Ectodermal cell (in vitro differentiated cells): ENCODE data around the gene HADHA. TPM values are rescaled to one million over a fixed set of nuclear protein-coding genes. Genes with fewer than 3 reads are reported as not detected.
A peak's percentile ranks its signal among the peaks of the same experiment; 100 is the strongest.

ENCODE experiments used
- H3K27ac ChIP-seq: 2 replicates; pipeline ENCODE4 v1.7.0; 2013; ENCODE audit warnings: mild to moderate bottlenecking, low read depth, low read length; ENCODE audit not compliant: insufficient read depth, poor library complexity, severe bottlenecking
- H3K27me3 ChIP-seq: 2 replicates; pipeline ENCODE4 v1.7.0; 2013; ENCODE audit warnings: mild to moderate bottlenecking, low read length; ENCODE audit not compliant: insufficient read depth, control insufficient read depth, poor library complexity, severe bottlenecking
- H3K36me3 ChIP-seq: one replicate; pipeline ENCODE4 v1.7.0; 2013; ENCODE audit warnings: low read length; ENCODE audit not compliant: control insufficient read depth, insufficient read depth
- H3K4me1 ChIP-seq: one replicate; pipeline ENCODE4 v1.7.0; 2013; ENCODE audit warnings: low read length; ENCODE audit not compliant: control insufficient read depth, insufficient read depth
- H3K4me3 ChIP-seq: 2 replicates; pipeline ENCODE4 v1.7.0; 2013; ENCODE audit warnings: low read depth, low read length, control low read depth; ENCODE audit not compliant: insufficient read depth
- H3K9me3 ChIP-seq: 2 replicates; pipeline ENCODE4 v1.7.0; 2013; ENCODE audit warnings: mild to moderate bottlenecking, low read length, moderate library complexity; ENCODE audit not compliant: control insufficient read depth
- WGBS, 2 experiments: methylation state at CpG; one replicate each; pipeline ENCODE4 v1.1.7; 2013; ENCODE audit warnings: missing lambda C conversion rate in 2 of 2; 5-methylcytosine and 5-hydroxymethylcytosine counted together
- polyA plus RNA-seq, 4 experiments: library from polyadenylated mRNA; stranded (reverse); fragments of 50-300 nt; gene quantifications; one replicate each; pipeline ENCODE4 v1.2.3, GENCODE V29; 2013

Gene HADHA
- 124 TPM for polyA plus RNA-seq (2013, experiment 1 of 4)
- polyA plus RNA-seq (2013, experiment 2 of 4) = 124 TPM
- 96.3 TPM for polyA plus RNA-seq (2013, experiment 3 of 4)
- 107 TPM for polyA plus RNA-seq (2013, experiment 4 of 4)

DNA sequence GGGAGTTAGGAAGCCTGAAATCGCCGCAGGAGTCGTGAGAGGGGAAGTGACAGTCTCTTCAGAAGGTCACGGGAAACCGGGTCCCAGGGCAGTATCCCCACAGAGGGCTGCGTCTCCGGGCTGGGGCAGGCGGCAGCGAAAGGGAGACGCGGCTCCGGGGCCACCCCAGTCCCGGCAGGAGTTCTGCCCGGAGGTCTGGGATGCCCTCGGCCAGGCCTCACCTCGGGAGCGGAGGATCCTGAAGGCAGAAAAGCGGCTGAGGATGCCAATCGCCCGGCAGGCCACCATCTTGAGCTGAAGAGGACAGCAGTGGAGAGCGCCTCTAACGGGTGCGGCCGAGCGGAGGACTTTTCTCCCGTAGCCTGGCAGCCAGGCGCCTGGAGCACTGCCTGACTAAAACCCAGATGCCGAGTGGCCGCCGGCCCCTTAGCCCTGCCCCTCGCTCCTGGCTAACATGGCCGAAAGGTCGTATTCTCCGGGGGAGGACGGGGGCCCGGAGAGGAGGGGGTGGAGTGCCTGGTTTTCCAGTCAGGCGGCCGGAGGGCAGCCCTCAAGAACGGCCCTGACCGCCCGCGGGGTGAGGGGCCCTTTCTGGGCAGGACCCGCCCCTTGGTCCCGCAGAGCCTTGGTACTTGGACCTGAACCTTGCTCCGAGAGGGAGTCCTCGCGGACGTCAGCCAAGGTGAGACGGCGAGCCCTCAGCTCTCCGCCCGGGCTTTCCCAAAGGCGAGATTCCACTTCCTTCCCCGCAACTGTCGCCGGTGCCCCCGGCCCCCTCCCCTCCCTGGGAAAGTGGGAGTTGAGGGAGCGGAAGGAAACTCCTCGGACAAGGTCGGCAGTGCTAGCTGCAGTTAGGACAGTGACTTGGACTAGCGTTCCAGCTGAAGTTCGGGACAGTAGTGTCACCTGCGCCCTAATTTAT, at the start of gene HADHA, which contains the start of gene HADHB:
TSS of gene HADHA (minus strand) at position 324 of the 922 bp plus-strand sequence. CDS start at position 288, 36 bp downstream.
TSS of gene HADHB (plus strand) at position 631 of the 922 bp plus-strand sequence. CDS start 9,316 bp downstream, outside the sequence.
- Histone ChIP-seq H3K36me3 (no peaks in the 10 kb centered on the region), H3K4me3 (peak within 1 kb of the TSS; percentile 92), H3K27ac (peak within 1 kb of the TSS; percentile 92), H3K27me3 (no peaks in the 10 kb centered on the region), H3K4me1 (no peaks in the 10 kb centered on the region), H3K9me3 (no peaks in the 10 kb centered on the region)
- 0 to 1% methylated on average over 63 of the region's 63 CpGs for WGBS, 2 experiments

DNA sequence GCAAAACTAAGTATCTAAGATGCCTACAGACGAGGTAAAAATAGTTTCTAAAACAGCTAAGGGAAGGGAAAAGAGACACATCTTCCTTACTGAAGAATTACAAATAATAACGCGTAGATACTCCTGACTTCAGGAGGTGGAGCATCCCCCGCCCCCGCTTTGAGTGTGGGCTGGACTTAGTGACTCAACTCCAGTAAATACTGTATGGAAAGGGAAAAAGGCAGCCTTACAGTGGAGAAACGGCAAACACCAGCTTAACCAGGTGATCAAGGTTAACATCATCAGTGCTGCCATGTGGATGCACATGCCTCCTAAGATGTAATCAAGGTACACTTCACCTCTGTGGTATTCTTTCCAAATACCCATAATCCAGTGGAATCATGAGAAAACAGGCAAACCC, 48.2 kb upstream of the HADHA start:
- Histone ChIP-seq H3K27ac (no peak overlapping the region), H3K27me3 (peaks cover 6% of the 10 kb centered on the region), H3K9me3 (no peaks in the 10 kb centered on the region), H3K4me1 (no peaks in the 10 kb centered on the region), H3K4me3 (no peak overlapping the region), H3K36me3 (peaks cover 3% of the 10 kb centered on the region)
- WGBS, 2 experiments = 81 to 84% methylated on average over 6 of the region's 6 CpGs

GRCh38 chr2:26290001-26290400, 45.6 kb upstream of the HADHA start:
- H3K4me3 ChIP-seq = no peak overlapping the region
- H3K27me3 ChIP-seq = no peaks in the 10 kb centered on the region
- no peak overlapping the region for H3K27ac ChIP-seq
- WGBS, 2 experiments = no CpG with 5 or more reads among the region's 1 CpG
- H3K36me3 ChIP-seq = peaks cover 7% of the 10 kb centered on the region
- H3K9me3 ChIP-seq = no peaks in the 10 kb centered on the region
- H3K4me1 ChIP-seq = no peaks in the 10 kb centered on the region

DNA sequence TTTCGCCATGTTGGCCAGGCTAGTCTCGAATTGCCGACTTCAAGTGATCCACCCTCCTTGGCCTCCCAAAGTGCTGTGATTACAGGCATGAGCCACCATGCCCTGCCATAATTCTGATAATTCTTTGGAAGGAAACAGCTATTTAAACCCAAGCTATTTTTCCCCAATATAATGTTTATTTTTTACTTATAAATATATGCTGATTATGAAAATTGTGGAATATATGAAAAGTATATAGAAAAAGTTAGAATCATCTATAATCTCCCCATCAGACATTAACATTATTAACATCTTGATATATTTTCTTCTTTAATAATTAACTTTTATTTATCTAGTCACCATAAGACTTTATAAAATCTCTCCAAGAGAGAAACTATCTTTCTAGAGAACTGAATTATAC, 41.5 kb upstream of the HADHA start:
- Histone ChIP-seq H3K36me3 (peaks cover 12% of the 10 kb centered on the region), H3K4me1 (no peaks in the 10 kb centered on the region), H3K4me3 (no peak overlapping the region), H3K27ac (no peak overlapping the region), H3K27me3 (no peaks in the 10 kb centered on the region), H3K9me3 (no peaks in the 10 kb centered on the region)
- WGBS, 2 experiments = 94 to 95% methylated on average over 3 of the region's 3 CpGs

DNA sequence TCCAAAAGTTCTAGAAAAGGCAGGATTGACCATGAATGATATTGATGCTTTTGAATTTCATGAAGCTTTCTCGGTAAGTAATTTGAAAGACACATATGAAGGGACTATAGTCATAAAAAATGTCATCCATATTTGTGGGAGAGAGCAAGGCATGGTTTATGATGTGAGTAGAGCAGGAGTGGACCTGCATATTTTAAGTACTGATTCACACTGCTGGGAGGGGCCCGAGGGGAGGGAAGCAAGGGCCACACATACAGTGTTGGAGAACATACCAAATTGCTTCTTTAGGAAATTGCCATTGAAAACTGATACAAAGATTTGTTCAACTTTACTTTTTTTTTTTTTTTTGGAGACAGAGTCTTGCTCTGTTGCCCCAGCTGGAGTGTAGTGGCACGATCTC, 39.7 kb upstream of the HADHA start:
- Histone ChIP-seq H3K36me3 (peaks cover 12% of the 10 kb centered on the region), H3K27me3 (no peaks in the 10 kb centered on the region), H3K27ac (no peak overlapping the region), H3K4me1 (no peaks in the 10 kb centered on the region), H3K9me3 (no peaks in the 10 kb centered on the region), H3K4me3 (no peak overlapping the region)
- WGBS, 2 experiments = 94 to 100% methylated on average over 3 of the region's 3 CpGs

- H3K9me3 ChIP-seq = no peaks in the 10 kb centered on the region
- no peak overlapping the region for H3K4me3 ChIP-seq
- H3K27ac ChIP-seq = no peak overlapping the region
- H3K36me3 ChIP-seq = peaks cover 12% of the 10 kb centered on the region
- no peaks in the 10 kb centered on the region for H3K27me3 ChIP-seq
- WGBS, 2 experiments = 94% methylated on average over 2 of the region's 2 CpGs
- H3K4me1 ChIP-seq = no peaks in the 10 kb centered on the region
Measured at GRCh38 chr2:26283606-26284005, 39.2 kb upstream of the HADHA start.

GRCh38 chr2:26281226-26281625, 36.8 kb upstream of the HADHA start:
- Histone ChIP-seq H3K27ac (no peak overlapping the region), H3K4me1 (no peaks in the 10 kb centered on the region), H3K4me3 (no peak overlapping the region), H3K27me3 (no peaks in the 10 kb centered on the region), H3K9me3 (no peaks in the 10 kb centered on the region), H3K36me3 (peaks cover 5% of the 10 kb centered on the region)
- 87 to 95% methylated on average over 2 of the region's 2 CpGs for WGBS, 2 experiments

DNA sequence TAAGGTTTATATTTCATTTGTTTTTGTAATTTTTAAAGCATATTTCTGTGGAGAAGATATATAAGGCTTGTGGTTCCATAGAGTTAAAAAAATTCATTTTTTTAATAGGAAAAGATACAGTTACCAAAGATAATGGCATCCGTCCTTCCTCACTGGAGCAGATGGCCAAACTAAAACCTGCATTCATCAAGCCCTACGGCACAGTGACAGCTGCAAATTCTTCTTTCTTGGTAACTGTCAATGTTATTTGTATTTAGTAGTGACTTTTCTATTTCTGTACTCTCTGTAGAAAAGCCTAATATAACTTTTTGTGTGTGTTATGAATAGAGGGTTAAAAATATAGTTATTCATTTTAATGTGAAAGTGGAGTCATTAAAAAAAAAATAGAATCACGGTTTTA, 35.5 kb upstream of the HADHA start:
- H3K36me3 ChIP-seq = peaks cover 5% of the 10 kb centered on the region
- H3K4me3 ChIP-seq = no peak overlapping the region
- H3K27me3 ChIP-seq = no peaks in the 10 kb centered on the region
- H3K4me1 ChIP-seq = no peaks in the 10 kb centered on the region
- H3K27ac ChIP-seq = no peak overlapping the region
- H3K9me3 ChIP-seq = no peaks in the 10 kb centered on the region
- WGBS, 2 experiments = 96 to 100% methylated on average over 2 to 3 of the region's 3 CpGs

- Histone ChIP-seq H3K27me3 (no peaks in the 10 kb centered on the region), H3K27ac (no peak overlapping the region), H3K4me3 (no peak overlapping the region), H3K4me1 (no peaks in the 10 kb centered on the region), H3K36me3 (no peaks in the 10 kb centered on the region), H3K9me3 (no peaks in the 10 kb centered on the region)
- 90 to 92% methylated on average over 4 of the region's 4 CpGs for WGBS, 2 experiments
Measured at GRCh38 chr2:26276484-26277227, 32.2 kb upstream of the HADHA start.

- Histone ChIP-seq H3K4me1 (no peaks in the 10 kb centered on the region), H3K27ac (no peak overlapping the region), H3K27me3 (no peaks in the 10 kb centered on the region), H3K4me3 (no peak overlapping the region), H3K36me3 (no peaks in the 10 kb centered on the region), H3K9me3 (no peaks in the 10 kb centered on the region)
- whole genome bisulfite sequencing, 2 experiments = 93 to 96% methylated on average over 5 of the region's 5 CpGs
Measured at GRCh38 chr2:26274058-26274613, 29.7 kb upstream of the HADHA start.
